Head of caudate nucleus (tissue), 42 donors: ENCODE data around the gene GSTO1.

Experiments used
- DNase-seq, 42 donors: peaks; one replicate each; pipeline versions ENCODE4 v3.0.0 to v3.0.0-alpha.2; 2020 to 2021; ENCODE audit warnings: mixed read lengths in 7 of 42
- intact Hi-C: fragments of 100-400 bp; cut with DNase I; formaldehyde crosslinking; loops from one replicate; pipeline ENCODE4 v1.15.0; 2022

GSTO1 gene

DNA sequence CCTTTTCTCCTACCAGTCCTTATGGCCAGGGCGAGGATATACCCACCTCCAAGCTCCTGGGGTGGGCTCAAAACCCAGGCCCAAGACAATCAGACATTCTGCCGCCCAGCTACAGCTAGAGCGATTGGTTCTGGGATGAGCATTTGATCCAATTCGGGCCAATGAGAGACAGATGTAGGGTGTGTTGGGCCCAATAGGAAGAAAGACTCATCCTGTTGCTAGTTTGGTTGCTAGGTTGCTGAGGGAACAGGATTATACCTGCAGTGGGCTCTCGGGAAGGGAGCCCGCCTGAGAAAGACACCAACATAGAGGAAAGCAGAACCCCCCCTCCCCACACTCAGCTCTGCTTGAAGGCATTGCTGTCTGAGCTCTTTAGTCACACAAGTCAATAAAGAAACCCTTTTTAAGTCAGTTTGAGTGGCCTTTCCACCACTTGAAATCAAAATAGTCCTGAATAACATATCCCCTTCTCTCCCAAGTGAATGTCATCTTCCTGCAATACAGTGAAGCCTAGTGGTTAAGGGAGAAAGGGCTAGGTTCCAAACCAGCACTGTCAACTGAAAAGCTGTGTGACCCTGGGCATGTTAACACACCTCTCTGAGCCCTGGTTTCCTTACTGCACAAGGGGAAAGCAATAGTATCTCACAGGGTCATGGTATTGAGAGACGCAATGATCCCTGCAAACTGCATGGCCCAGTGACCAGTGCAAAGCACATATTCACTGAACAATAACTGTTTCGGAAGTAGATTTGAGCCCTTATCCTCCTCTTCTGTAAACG, 61.8 kb downstream of the GSTO1 start:
- no peak for DNase-seq
- intact Hi-C loops = no loop called here
